ENCODE data around the gene TBL3. TPM values are rescaled to one million over a fixed set of nuclear protein-coding genes. Genes with fewer than 3 reads are reported as not detected.

The TBL3 gene
- total and polyA plus RNA-seq, 5 experiments from 2014 or later = 30.0 to 61.8 (median 44.6) TPM

- Mint-ChIP-seq H3K9me3 (no peaks in the 10 kb centered on the region), H3K36me3 (peaks cover 0 to 51% (median 18%) of the 10 kb centered on the region in 3 donors), H3K27ac (peak overlapping the region in 1 of 10 donors; percentile 43), H3K27me3 (peaks cover 0 to 7% (median 0%) of the 10 kb centered on the region in 5 donors), H3K4me3 (peak overlapping the region in 5 of 10 donors; percentile 9 to 97 (median 46)), H3K4me1 (peaks cover 17 to 30% (median 23%) of the 10 kb centered on the region in 4 donors)
- ATAC-seq (no peak), DNase-seq (no peak)
- POLR2A ChIA-PET = interaction anchor here (1.4 to 2.1 kb wide), 3 partner anchors 9 to 39 kb away, joined by 3 to 11 read pairs (median 7); partner anchors contain the start of gene RPS2
Observed at GRCh38 chr16:1973461-1974156, 1.8 kb downstream of the TBL3 start.

DNA sequence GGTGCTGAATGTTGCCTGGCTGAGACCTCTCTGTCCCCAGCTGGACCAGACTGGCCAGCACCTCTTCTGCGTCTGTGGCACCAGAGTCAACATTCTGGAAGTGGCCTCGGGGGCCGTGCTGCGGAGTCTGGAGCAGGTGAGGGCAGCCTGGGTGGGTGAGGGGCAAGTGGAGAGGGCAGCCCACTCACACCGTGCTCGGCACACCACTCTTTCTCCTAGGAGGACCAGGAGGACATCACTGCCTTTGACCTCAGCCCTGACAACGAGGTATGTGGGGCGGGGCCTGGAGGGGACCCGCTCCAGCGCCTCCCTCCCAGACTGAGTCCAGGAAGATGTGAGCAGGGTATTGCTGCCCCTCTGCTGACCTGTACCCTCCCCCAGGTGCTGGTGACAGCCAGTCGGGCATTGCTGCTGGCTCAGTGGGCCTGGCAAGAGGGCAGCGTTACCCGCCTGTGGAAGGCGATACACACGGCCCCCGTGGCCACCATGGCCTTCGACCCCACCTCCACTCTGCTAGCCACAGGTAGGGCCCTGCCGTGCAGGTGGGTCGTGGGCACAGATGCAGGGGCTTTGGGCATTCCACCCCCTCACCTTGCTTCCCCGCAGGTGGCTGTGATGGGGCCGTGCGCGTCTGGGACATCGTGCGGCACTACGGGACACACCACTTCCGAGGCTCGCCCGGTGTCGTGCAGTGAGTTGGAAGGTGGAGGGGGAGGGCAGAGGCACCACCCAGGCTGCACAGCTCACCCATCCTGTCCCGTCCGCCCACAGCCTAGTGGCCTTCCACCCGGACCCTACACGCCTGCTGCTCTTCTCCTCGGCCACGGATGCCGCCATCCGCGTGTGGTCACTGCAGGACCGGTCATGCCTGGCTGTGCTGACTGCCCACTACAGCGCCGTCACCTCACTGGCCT, 2.6 kb downstream of the TBL3 start:
- Mint-ChIP-seq H3K27me3 (peaks cover 0 to 10% (median 0%) of the 10 kb centered on the region in 5 donors), H3K27ac (no peak overlapping the region), H3K36me3 (peaks cover 0 to 55% (median 19%) of the 10 kb centered on the region in 3 donors), H3K9me3 (no peaks in the 10 kb centered on the region), H3K4me3 (peak overlapping the region in 3 of 10 donors; percentile 4 to 65 (median 41)), H3K4me1 (peaks cover 17 to 30% (median 23%) of the 10 kb centered on the region in 4 donors)
- DNase-seq = no peak
- no peak for ATAC-seq
- POLR2A ChIA-PET = interaction anchor here (1.1 to 2.1 kb wide), 5 partner anchors 8 to 38 kb away, joined by 3 to 11 read pairs (median 3); partner anchors contain the start of genes GFER and RPS2

GRCh38 chr16:1975432-1976215, 3.8 kb downstream of the TBL3 start:
- POLR2A ChIA-PET = interaction anchor here (0.6 to 1.2 kb wide), 3 partner anchors 9 to 36 kb away, joined by 3 to 4 read pairs (median 3); partner anchors contain the start of genes GFER and RPS2
- H3K9me3 Mint-ChIP-seq = no peaks in the 10 kb centered on the region
- H3K27me3 Mint-ChIP-seq = peaks cover 0 to 18% (median 3%) of the 10 kb centered on the region in 5 donors
- DNase-seq (no peak), ATAC-seq (no peak)
- H3K36me3 Mint-ChIP-seq = peaks cover 0 to 58% (median 19%) of the 10 kb centered on the region in 3 donors
- no peak overlapping the region for H3K27ac Mint-ChIP-seq
- H3K4me1 Mint-ChIP-seq = peaks cover 17 to 30% (median 21%) of the 10 kb centered on the region in 4 donors
- H3K4me3 Mint-ChIP-seq = peak overlapping the region in 2 of 10 donors; percentile 18 to 24

- no peaks in the 10 kb centered on the region for H3K9me3 Mint-ChIP-seq
- H3K4me3 Mint-ChIP-seq = peak overlapping the region in 2 of 10 donors; percentile 18 to 45
- no peak for ATAC-seq
- H3K36me3 Mint-ChIP-seq = peaks cover 0 to 58% (median 19%) of the 10 kb centered on the region in 3 donors
- H3K4me1 Mint-ChIP-seq = peaks cover 14 to 25% (median 16%) of the 10 kb centered on the region in 4 donors
- POLR2A ChIA-PET = no interaction called here
- no peak overlapping the region for H3K27ac Mint-ChIP-seq
- peaks cover 0 to 19% (median 4%) of the 10 kb centered on the region in 5 donors for H3K27me3 Mint-ChIP-seq
- DNase-seq = no peak
Observed at GRCh38 chr16:1976216-1976520, 4.3 kb downstream of the TBL3 start.

GRCh38 chr16:1976951-1977874, 5.4 kb downstream of the TBL3 start:
- ATAC-seq (no peak), DNase-seq (no peak)
- peaks cover 1 to 27% (median 4%) of the 10 kb centered on the region in 5 donors for H3K27me3 Mint-ChIP-seq
- no peak overlapping the region for H3K27ac Mint-ChIP-seq
- H3K4me1 Mint-ChIP-seq = peaks cover 5 to 14% (median 7%) of the 10 kb centered on the region in 4 donors
- no peak overlapping the region for H3K4me3 Mint-ChIP-seq
- peaks cover 0 to 55% (median 19%) of the 10 kb centered on the region in 3 donors for H3K36me3 Mint-ChIP-seq
- POLR2A ChIA-PET = interaction anchor here (0.7 to 2.5 kb wide), 3 partner anchors 11 to 88 kb away, joined by 3 to 10 read pairs (median 3); partner anchors contain the start of gene RPS2
- H3K9me3 Mint-ChIP-seq = no peaks in the 10 kb centered on the region

GRCh38 chr16:1977875-1978268, 6.0 kb downstream of the TBL3 start:
- peaks cover 1 to 30% (median 4%) of the 10 kb centered on the region in 5 donors for H3K27me3 Mint-ChIP-seq
- POLR2A ChIA-PET = interaction anchor here (1.0 to 2.5 kb wide), 2 partner anchors 10 to 13 kb away, joined by 3 to 10 read pairs; partner anchors contain the start of gene RPS2

GRCh38 chr16:1978476-1979120, 6.7 kb downstream of the TBL3 start:
- POLR2A ChIA-PET = interaction anchor here (1.0 to 2.5 kb wide), 2 partner anchors 9 to 14 kb away, joined by 3 to 10 read pairs; partner anchors contain the start of gene RPS2
- Mint-ChIP-seq H3K36me3 (peaks cover 0 to 48% (median 19%) of the 10 kb centered on the region in 3 donors), H3K4me1 (peaks cover 6 to 10% (median 8%) of the 10 kb centered on the region in 4 donors), H3K4me3 (no peak overlapping the region), H3K27ac (no peak overlapping the region), H3K27me3 (peaks cover 1 to 33% (median 4%) of the 10 kb centered on the region in 5 donors), H3K9me3 (no peaks in the 10 kb centered on the region)
- DNase-seq (no peak), ATAC-seq (no peak)

More at GRCh38 chr16:1977875-1978268, 6.0 kb downstream of the TBL3 start:
- H3K9me3 Mint-ChIP-seq = no peaks in the 10 kb centered on the region
- DNase-seq = no peak
- no peak overlapping the region for H3K27ac Mint-ChIP-seq
- ATAC-seq = no peak
- peaks cover 0 to 53% (median 19%) of the 10 kb centered on the region in 3 donors for H3K36me3 Mint-ChIP-seq
- no peak overlapping the region for H3K4me3 Mint-ChIP-seq
- peaks cover 4 to 11% (median 7%) of the 10 kb centered on the region in 4 donors for H3K4me1 Mint-ChIP-seq

DNA sequence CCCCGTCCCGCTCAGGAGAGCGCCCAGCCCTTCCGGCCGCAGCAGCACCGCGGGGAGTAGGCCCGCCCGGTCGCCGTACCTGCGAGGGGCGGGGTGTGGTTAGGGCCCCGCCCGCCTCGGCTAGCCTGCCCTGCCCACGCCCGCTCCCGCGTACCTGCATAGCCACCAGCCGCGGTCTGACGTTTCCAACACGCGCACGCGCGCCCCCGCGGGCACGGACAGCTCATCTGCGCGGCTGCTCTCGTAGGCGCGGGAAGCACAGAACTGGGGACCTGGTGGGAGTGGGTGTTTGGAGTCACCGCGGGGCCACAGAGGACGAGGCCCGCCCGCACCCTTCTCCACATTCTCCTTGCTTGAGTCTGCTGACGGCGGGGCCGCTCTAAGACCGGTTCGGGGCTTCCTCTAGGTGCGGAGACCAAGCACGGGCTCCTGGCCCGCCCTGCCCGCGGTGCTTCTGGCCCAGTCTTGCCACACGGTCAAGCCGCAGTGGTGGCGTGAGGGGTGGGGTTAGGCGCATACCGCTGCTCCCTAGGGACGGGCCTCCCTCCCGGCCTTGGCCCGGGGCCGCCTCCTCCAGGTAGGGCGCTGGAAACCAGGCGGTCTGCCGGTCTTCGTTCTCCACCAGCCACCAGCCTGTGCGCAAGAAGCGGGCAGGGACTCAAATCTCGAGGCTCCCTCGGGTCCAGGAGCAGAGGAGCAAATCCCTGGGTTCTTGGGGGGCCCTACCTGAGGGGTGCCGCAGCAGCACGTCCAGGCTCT, 7.6 kb downstream of the TBL3 start:
- H3K4me1 Mint-ChIP-seq = peaks cover 6 to 10% (median 7%) of the 10 kb centered on the region in 4 donors
- DNase-seq (no peak), ATAC-seq (no peak)
- peaks cover 0 to 45% (median 18%) of the 10 kb centered on the region in 3 donors for H3K36me3 Mint-ChIP-seq
- no peaks in the 10 kb centered on the region for H3K9me3 Mint-ChIP-seq
- POLR2A ChIA-PET = interaction anchor here (0.5 to 7.3 kb wide), 4 partner anchors 8 to 986 kb away, joined by 4 to 89 read pairs (median 26); partner anchors contain the start of genes NDUFB10, RPS2 and TBL3
- H3K27ac Mint-ChIP-seq = no peak overlapping the region
- peaks cover 1 to 33% (median 4%) of the 10 kb centered on the region in 5 donors for H3K27me3 Mint-ChIP-seq
- H3K4me3 Mint-ChIP-seq = no peak overlapping the region

DNA sequence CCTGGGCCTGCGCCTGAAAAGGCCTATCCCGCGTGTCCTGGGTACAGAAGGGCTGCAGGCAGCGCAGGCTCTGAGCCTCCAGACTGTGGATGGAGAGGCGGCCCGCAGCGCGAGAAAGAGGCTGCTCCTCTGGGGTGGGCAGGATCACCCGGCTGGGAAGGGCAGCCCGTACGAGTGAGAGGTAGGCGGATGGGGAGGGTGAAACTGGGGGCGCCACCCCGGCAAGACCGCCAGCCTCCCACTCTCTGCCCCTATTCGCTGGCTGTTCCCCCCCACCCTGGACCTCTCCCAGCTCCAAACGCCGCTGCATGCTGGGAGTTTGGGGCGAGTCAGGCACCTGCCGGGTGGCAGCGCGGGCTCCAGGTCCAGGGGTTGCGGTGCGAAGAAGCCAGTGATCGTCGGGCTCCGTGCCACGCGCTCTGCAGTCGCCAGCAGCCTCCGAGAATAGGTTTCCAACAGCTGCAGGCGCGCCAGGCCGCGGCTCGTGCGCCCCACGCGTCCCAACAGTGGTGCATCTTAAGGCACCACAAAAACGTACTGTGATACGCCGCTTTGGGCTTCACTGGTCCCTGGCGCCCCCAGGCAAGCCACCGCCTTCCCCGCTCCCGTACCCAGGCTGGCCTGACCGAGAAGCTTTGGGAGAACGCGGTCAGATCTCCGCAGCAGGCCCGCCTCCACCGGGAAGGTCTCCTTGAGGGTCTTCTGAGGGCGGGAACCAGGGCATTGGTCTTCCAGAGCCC, 8.3 kb downstream of the TBL3 start:
- no peak for DNase-seq
- Mint-ChIP-seq H3K36me3 (peaks cover 0 to 39% (median 12%) of the 10 kb centered on the region in 3 donors), H3K27ac (no peak overlapping the region), H3K4me1 (peaks cover 5 to 17% (median 13%) of the 10 kb centered on the region in 4 donors), H3K9me3 (no peaks in the 10 kb centered on the region), H3K4me3 (peak overlapping the region in 1 of 10 donors; percentile 4), H3K27me3 (peaks cover 1 to 33% (median 4%) of the 10 kb centered on the region in 5 donors)
- ATAC-seq = no peak
- POLR2A ChIA-PET = interaction anchor here (0.5 to 7.3 kb wide), 4 partner anchors 9 to 985 kb away, joined by 3 to 89 read pairs (median 24); partner anchors contain the start of genes NDUFB10, RPS2 and TBL3
